ENCODE results near the gene ZNF433.

GRCh38 chr19:12075538-12076139 lies 40.2 kb upstream of the ZNF433 start:
- no peak for TF ChIP-seq CTCF (IDR thresholded peaks at IDR 0.05; ENCODE audit: low read length)
- no peak for TF ChIP-seq EZH2 (IDR thresholded peaks at IDR 0.05; ENCODE audit: borderline replicate concordance, low read length)

All from OCI-LY1 (cell line).